ENCODE results near the gene FBXL3.
"Not testable (repeated sequence)": the region's sequence is repeated elsewhere in the genome, so short reads cannot be mapped to it uniquely, and the experiment has no call there.

FBXL3 gene

GRCh38 chr13:77026255-77026860, 601 bp downstream of the FBXL3 start:
- DNase-seq (ENCODE audit: low read depth): no peak

- DNase-seq (ENCODE audit: low read depth): no peak
These were observed 4.6 kb downstream of the FBXL3 start for GRCh38 chr13:77022341-77022740.

GRCh38 chr13:77019756-77020155, 7.2 kb downstream of the FBXL3 start:
- DNase-seq (ENCODE audit: low read depth): no peak

- DNase-seq (ENCODE audit: low read depth): no peak
These were observed 9.9 kb downstream of the FBXL3 start for GRCh38 chr13:77016888-77017623.

GRCh38 chr13:77016251-77016812, 10.6 kb downstream of the FBXL3 start:
- no peak for DNase-seq (ENCODE audit: low read depth)

- no peak for DNase-seq (ENCODE audit: low read depth)
These were observed 11.9 kb downstream of the FBXL3 start for GRCh38 chr13:77014906-77015685.

- no peak for DNase-seq (ENCODE audit: low read depth)
These were observed 13.0 kb downstream of the FBXL3 start for GRCh38 chr13:77013853-77014542.

- DNase-seq (ENCODE audit: low read depth): not testable (repeated sequence)
These were observed 17.2 kb downstream of the FBXL3 start for GRCh38 chr13:77009719-77010118.

- no peak for DNase-seq (ENCODE audit: low read depth)
These were observed 17.9 kb downstream of the FBXL3 start for GRCh38 chr13:77009011-77009410.

- not testable (repeated sequence) for DNase-seq (ENCODE audit: low read depth)
These were observed 18.6 kb downstream of the FBXL3 start for GRCh38 chr13:77008337-77008736.

GRCh38 chr13:77002590-77003190, 24.3 kb downstream of the FBXL3 start:
- no peak for DNase-seq (ENCODE audit: low read depth)

- DNase-seq (ENCODE audit: low read depth): no peak
These were observed 24.9 kb downstream of the FBXL3 start for GRCh38 chr13:77001963-77002587.

- no peak for DNase-seq (ENCODE audit: low read depth)
These were observed 25.4 kb downstream of the FBXL3 start for GRCh38 chr13:77001540-77001939.

- no peak for DNase-seq (ENCODE audit: low read depth)
These were observed 26.5 kb downstream of the FBXL3 start for GRCh38 chr13:77000475-77000874.

- no peak for DNase-seq (ENCODE audit: low read depth)
These were observed 32.7 kb downstream of the FBXL3 start for GRCh38 chr13:76994281-76994680.

- DNase-seq (ENCODE audit: low read depth): no peak
These were observed 33.5 kb downstream of the FBXL3 start for GRCh38 chr13:76993473-76993872.

GRCh38 chr13:76993021-76993420, 33.9 kb downstream of the FBXL3 start:
- DNase-seq (ENCODE audit: low read depth): no peak

GRCh38 chr13:76992548-76993001, 34.4 kb downstream of the FBXL3 start:
- no peak for DNase-seq (ENCODE audit: low read depth)

- peak; percentile 49 for DNase-seq (ENCODE audit: low read depth)
These were observed 35.0 kb downstream of the FBXL3 start, which contains the start of gene CLN5 for GRCh38 chr13:76991796-76992547. CLN5 (plus strand) TSS chr13:76992081; CDS start chr13:76992099, 18 bp downstream.

- no peak for DNase-seq (ENCODE audit: low read depth)
These were observed 35.5 kb downstream of the FBXL3 start for GRCh38 chr13:76991432-76991795.

Data from GM04503 (cell line).